GM19468 (cell line): ENCODE data around the gene PAPLN.

Experiments
- ATAC-seq: cut with Tn5 transposase; IDR thresholded peaks from one replicate; pipeline ENCODE4 v1.9.1; 2021; ENCODE audit warnings: mild to moderate bottlenecking, moderate library complexity, moderate number of reproducible peaks; ENCODE audit not compliant: unreplicated experiment; ENCODE audit errors: extremely low read depth

Gene PAPLN

GRCh38 chr14:73227812-73228781 is 9.2 kb upstream of the PAPLN start:
- ATAC-seq = no peak

- no peak for ATAC-seq
Observed at GRCh38 chr14:73230051-73230450, 7.3 kb upstream of the PAPLN start.

- ATAC-seq = no peak
Observed at GRCh38 chr14:73231981-73232851, 5.1 kb upstream of the PAPLN start.

- ATAC-seq = no peak
Observed at GRCh38 chr14:73232984-73233383, 4.3 kb upstream of the PAPLN start.

GRCh38 chr14:73233564-73233963 is 3.7 kb upstream of the PAPLN start:
- no peak for ATAC-seq

GRCh38 chr14:73234029-73234428 is 3.3 kb upstream of the PAPLN start:
- ATAC-seq = no peak

GRCh38 chr14:73234586-73235394 is 2.5 kb upstream of the PAPLN start:
- no peak for ATAC-seq

- no peak for ATAC-seq
Observed at GRCh38 chr14:73235531-73236155, 1.7 kb upstream of the PAPLN start.

GRCh38 chr14:73236157-73236556 is 1.1 kb upstream of the PAPLN start:
- no peak for ATAC-seq

- ATAC-seq = no peak
Observed at GRCh38 chr14:73236752-73237218, 521 bp upstream of the PAPLN start.

GRCh38 chr14:73237786-73238423 is 599 bp downstream of the PAPLN start:
- ATAC-seq = no peak

- no peak for ATAC-seq
Observed at GRCh38 chr14:73238424-73238852, 1.1 kb downstream of the PAPLN start.

GRCh38 chr14:73238941-73239340 is 1.6 kb downstream of the PAPLN start:
- no peak for ATAC-seq

- no peak for ATAC-seq
Observed at GRCh38 chr14:73239393-73240241, 2.3 kb downstream of the PAPLN start.

- no peak for ATAC-seq
Observed at GRCh38 chr14:73240816-73241480, 3.6 kb downstream of the PAPLN start.

GRCh38 chr14:73241481-73242165 is 4.3 kb downstream of the PAPLN start:
- no peak for ATAC-seq

GRCh38 chr14:73242357-73242901 is 5.1 kb downstream of the PAPLN start:
- ATAC-seq = no peak
